K562 (cell line): ENCODE results near the gene SRGN. TPM values are rescaled to one million over a fixed set of nuclear protein-coding genes. Genes with fewer than 3 reads are reported as not detected.

ENCODE experiments used
- ATAC-seq: fragments of 200-7000 bp; cut with Tn5 transposase; 3 replicates; pipeline ENCODE4 v1.9.1; 2020; ENCODE audit warnings: moderate library complexity
- BruUV-seq: library from RNA; stranded (reverse); fragments of 400-500 nt; replicated peaks from 2 replicates; lab custom pipeline; 2021; lab: Mats Ljungman, UMichigan
- CTCF ChIA-PET: fragments of 300-600 bp; formaldehyde crosslinking; extraction: SDS; loops from one replicate; lab custom pipeline; 2021; ENCODE audit warnings: low intra/inter-chr PET ratio; lab: Yijun Ruan, JAX
- POLR2A ChIA-PET: fragments of 300-600, 350-650 bp; sonication (Branson Sonifier 250); formaldehyde crosslinking; extraction: SDS; loops from one replicate; lab custom pipeline; 2021; ENCODE audit warnings: antibody characterized with exemption, inconsistent platforms; lab: Yijun Ruan, JAX
- DNase-seq, 4 experiments: peaks; one replicate each; pipeline versions ENCODE4 v3.0.0 to v3.0.0-alpha.2; 2011 to 2018; ENCODE audit warnings: low spot score in 3 of 4, mixed read lengths in 3 of 4; ENCODE audit errors: extremely low read depth in 1 of 4
- FAIRE-seq: peaks from 2 replicates; lab custom pipeline; 2011; peaks lifted over from hg19 to GRCh38; lab: Jason Lieb, UNC
- H2AFZ ChIP-seq: 2 replicates; pipeline ENCODE4 v1.6.0; 2011; ENCODE audit warnings: low read depth, low read length, control low read depth, inconsistent platforms
- H3K27ac ChIP-seq: fragments of 200-600 bp; 3 replicates; pipeline ENCODE4 v1.8.0; 2011; ENCODE audit warnings: low read depth, mild to moderate bottlenecking, control low read depth, inconsistent platforms, low read length, moderate library complexity, mixed read lengths; ENCODE audit errors: extremely low read depth
- H3K27me3 ChIP-seq, 2 experiments: fragments of 300-600 bp in 1 of 2; 2 replicates in 1 of 2; 3 replicates in 1 of 2; pipeline versions ENCODE4 v1.6.0 to v1.8.0; 2011; ENCODE audit warnings: inconsistent platforms in 2 of 2, low read length in 2 of 2, mild to moderate bottlenecking in 1 of 2, mixed read lengths in 1 of 2, moderate library complexity in 1 of 2; ENCODE audit not compliant: control insufficient read depth in 2 of 2, insufficient read depth in 2 of 2
- H3K36me3 ChIP-seq: fragments of 300-600 bp; 3 replicates; pipeline ENCODE4 v1.8.0; 2011; ENCODE audit warnings: mild to moderate bottlenecking, low read length, inconsistent platforms; ENCODE audit not compliant: control insufficient read depth, insufficient read depth
- H3K4me1 ChIP-seq, 2 experiments: fragments of 200-600 bp in 1 of 2; replicated peaks in 1 of 2; 2 replicates in 1 of 2; 3 replicates in 1 of 2; pipeline versions ENCODE4 v1.5.1 to v1.8.0; 2011; ENCODE audit warnings: inconsistent platforms in 2 of 2, low read length in 2 of 2, mild to moderate bottlenecking in 1 of 2, mixed read lengths in 1 of 2, moderate library complexity in 1 of 2; ENCODE audit not compliant: control insufficient read depth in 2 of 2, insufficient read depth in 2 of 2
- H3K4me2 ChIP-seq: 2 replicates; pipeline ENCODE4 v1.6.1; 2011; ENCODE audit warnings: low read length, control low read depth, inconsistent platforms, mixed read lengths; ENCODE audit not compliant: insufficient read depth
- H3K4me3 ChIP-seq: fragments of 200-600 bp; sonication (generic), shearing (Covaris generic); 2 replicates; pipeline ENCODE4 v1.5.1; 2016; ENCODE audit warnings: control low read depth, inconsistent platforms
- H3K79me2 ChIP-seq: fragments of 200-600 bp; 3 replicates; pipeline ENCODE4 v1.8.0; 2011; ENCODE audit warnings: low read length, inconsistent platforms; ENCODE audit not compliant: control insufficient read depth, insufficient read depth
- H3K9ac ChIP-seq, 2 experiments: 2 replicates each; pipeline versions ENCODE4 v1.6.0 to v1.6.1; 2011; ENCODE audit warnings: low read depth in 2 of 2, low read length in 2 of 2, control low read depth in 1 of 2, inconsistent platforms in 1 of 2, mild to moderate bottlenecking in 1 of 2, mixed read lengths in 1 of 2; ENCODE audit not compliant: insufficient read depth in 1 of 2
- H3K9me1 ChIP-seq: one replicate; pipeline ENCODE4 v1.6.0; 2011; ENCODE audit warnings: inconsistent platforms, mild to moderate bottlenecking, low read length, moderate library complexity; ENCODE audit not compliant: control insufficient read depth, insufficient read depth
- H3K9me3 ChIP-seq: replicated peaks from 2 replicates; pipeline ENCODE4 v1.5.1; 2011; ENCODE audit warnings: low read depth, low read length, inconsistent platforms; ENCODE audit not compliant: control insufficient read depth, insufficient read depth
- H4K20me1 ChIP-seq: replicated peaks from 2 replicates; pipeline ENCODE4 v1.6.1; 2011; ENCODE audit warnings: low read length, inconsistent platforms, mixed read lengths; ENCODE audit not compliant: control insufficient read depth, insufficient read depth
- POLR2AphosphoS5 ChIP-seq: IDR thresholded peaks from 2 replicates; pipeline ENCODE4 v1.6.1; 2011; ENCODE audit warnings: mild to moderate bottlenecking, low read depth, low read length, moderate library complexity; ENCODE audit not compliant: control insufficient read depth, insufficient read depth
- TAF1 ChIP-seq: IDR thresholded peaks from 2 replicates; pipeline ENCODE4 v1.6.1; 2011; ENCODE audit warnings: mild to moderate bottlenecking, low read length, moderate library complexity; ENCODE audit not compliant: insufficient read depth, control insufficient read depth, severe bottlenecking; ENCODE audit errors: extremely low read depth
- ZBTB7A ChIP-seq: IDR thresholded peaks from 2 replicates; pipeline ENCODE4 v1.6.1; 2011; ENCODE audit warnings: low read depth, mild to moderate bottlenecking, low read length, moderate library complexity, borderline replicate concordance; ENCODE audit not compliant: control insufficient read depth
- ZNF146 ChIP-seq: IDR thresholded peaks from one replicate; pipeline ENCODE4 v1.6.1; 2018; ENCODE audit warnings: missing compliant biosample characterization; ENCODE audit not compliant: unreplicated experiment
- WGBS: fragments of 100-300 bp; shearing (Covaris generic); methylation state at CpG from one replicate; pipeline ENCODE4 v1.1.6; 2016; ENCODE audit warnings: low coverage, mixed read lengths; ENCODE audit not compliant: insufficient coverage; ENCODE audit errors: missing lambda C conversion rate; 5-methylcytosine and 5-hydroxymethylcytosine counted together
- in situ Hi-C: fragments of 300-500 bp; cut with MboI; formaldehyde crosslinking; loops from 4 replicates; pipeline ENCODE4 v1.15.0; 2018; ENCODE audit warnings: inconsistent platforms, mixed read lengths
- intact Hi-C: fragments of 100-400 bp; cut with micrococcal nuclease; formaldehyde crosslinking; loops from 2 replicates; pipeline ENCODE4 v1.14.2; 2022
- polyA plus RNA-seq, 8 experiments: library from polyadenylated mRNA; depleted of rRNA in 4 of 8; stranded (reverse) in 5 of 8; unstranded in 3 of 8; fragments of >200 nt; fragmentation: Nextera tagmentation in 2 of 8; fragmentation: Illumina TruSeq in 1 of 8; extraction: Ambion mirVana in 2 of 8; extraction: Trizol in 1 of 8; gene quantifications; 2 replicates each; pipeline versions ENCODE4 v1.2.1 to v1.2.3, GENCODE V29; 2011 to 2014; ENCODE audit warnings: inconsistent platforms in 1 of 8, missing spikeins in 1 of 8
- total RNA-seq, 7 experiments: library from RNA; depleted of rRNA in 6 of 7; stranded (reverse); fragments of >200 nt in 6 of 7; fragmentation: Illumina TruSeq in 2 of 7; extraction: Trizol in 2 of 7; gene quantifications; 2 replicates each; pipeline versions ENCODE4 v1.2.1 to v1.2.3, GENCODE V29; 2011 to 2021; ENCODE audit warnings: low replicate concordance in 1 of 7
- TF ChIP-seq, protein P1 (sequence below): fragments of 150-350 bp; IDR thresholded peaks from 2 replicates; pipeline ENCODE4 v1.6.1; 2014; ENCODE audit warnings: low read depth, mild to moderate bottlenecking, low read length, borderline replicate concordance
- TF ChIP-seq, protein P2 (sequence below): fragments of 450-650 bp; IDR thresholded peaks from 2 replicates; pipeline ENCODE4 v1.7.1; 2018; ENCODE audit warnings: mild to moderate bottlenecking, low read depth; ENCODE audit not compliant: partially characterized antibody
- TF ChIP-seq, protein P3 (sequence below): fragments of 200-800 bp; sonication (Bioruptor generic); IDR thresholded peaks from 2 replicates; pipeline ENCODE4 v1.6.1; 2016; ENCODE audit warnings: missing genetic modification characterization, missing compliant biosample characterization

Gene SRGN
- total and polyA plus RNA-seq, 9 of the 15 experiments (the other 6 are each of a cell fraction or from before 2014, with no cell fraction given) = 136 to 304 (median 180) TPM

DNA sequence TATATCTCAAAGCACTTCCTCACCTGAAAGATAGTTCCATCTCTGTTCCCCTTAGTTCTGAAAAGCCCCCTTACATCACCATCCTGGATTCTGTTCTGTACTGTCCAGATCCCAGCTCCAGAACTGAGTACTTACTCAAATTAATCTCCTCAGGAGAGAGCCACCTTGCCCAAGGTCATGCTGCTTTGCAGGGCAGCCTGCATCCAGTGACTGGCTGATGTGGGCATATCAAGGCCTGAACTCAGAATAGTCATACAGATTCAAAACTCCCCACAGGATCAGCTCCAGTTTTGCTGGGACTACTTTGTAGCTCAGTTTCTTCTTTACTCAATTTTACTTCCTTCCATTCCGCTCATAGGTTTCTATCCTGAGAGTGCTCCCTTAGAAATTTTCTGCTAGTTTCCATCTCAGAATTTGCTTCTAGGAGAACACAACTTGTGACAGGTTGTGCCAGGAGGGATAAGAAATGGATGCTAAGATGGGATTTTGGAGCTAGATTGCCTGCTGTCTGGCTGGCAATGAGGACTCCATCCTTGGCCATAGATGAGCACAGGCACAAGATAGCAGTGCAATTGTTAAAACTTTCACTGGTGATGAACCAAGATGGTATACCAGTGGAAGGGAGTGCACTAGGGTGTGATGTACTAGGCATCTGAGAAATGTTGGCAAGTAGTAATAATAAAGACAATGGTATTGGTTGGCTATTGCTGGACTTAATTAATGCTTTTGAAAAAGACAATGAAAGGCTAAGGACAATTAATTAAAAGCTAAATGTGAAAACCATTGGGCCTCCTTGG, 17.3 kb downstream of the SRGN start:
- Histone ChIP-seq H3K36me3 (peaks cover 40% of the 10 kb centered on the region), H3K79me2 (peaks cover 13% of the 10 kb centered on the region; the same call in 2 of the 3 replicates), H3K27me3 (no peaks in the 10 kb centered on the region), H3K9me3 (no peaks in the 10 kb centered on the region), H4K20me1 (no peaks in the 10 kb centered on the region; the same call in 1 of the 2 replicates), H3K27ac (no peak overlapping the region), H3K9ac (no peak overlapping the region), H3K4me3 (no peak overlapping the region), H3K9me1 (peaks cover 4% of the 10 kb centered on the region), H3K4me1 (peaks cover 0 to 4% of the 10 kb centered on the region in 2 experiments; a peak in 2 of 5 replicates), H3K4me2 (no peak overlapping the region), H2AFZ (no peak overlapping the region)
- 100% methylated on average over 1 of the region's 1 CpG for WGBS
- no peak for DNase-seq
- FAIRE-seq = no peak
- peak; percentile 52 for ATAC-seq
- intact Hi-C loops = no loop called here
- ChIA-PET POLR2A (interaction anchor here (0.6 to 1.6 kb wide), 5 partner anchors 10 to 126 kb away, joined by 3 to 12 read pairs (median 4); no protein-coding TSS in a partner anchor), CTCF (no interaction called here)
- in situ Hi-C loops = no loop called here
- no TSS peak for BruUV-seq
- TF ChIP-seq, protein P1, sequence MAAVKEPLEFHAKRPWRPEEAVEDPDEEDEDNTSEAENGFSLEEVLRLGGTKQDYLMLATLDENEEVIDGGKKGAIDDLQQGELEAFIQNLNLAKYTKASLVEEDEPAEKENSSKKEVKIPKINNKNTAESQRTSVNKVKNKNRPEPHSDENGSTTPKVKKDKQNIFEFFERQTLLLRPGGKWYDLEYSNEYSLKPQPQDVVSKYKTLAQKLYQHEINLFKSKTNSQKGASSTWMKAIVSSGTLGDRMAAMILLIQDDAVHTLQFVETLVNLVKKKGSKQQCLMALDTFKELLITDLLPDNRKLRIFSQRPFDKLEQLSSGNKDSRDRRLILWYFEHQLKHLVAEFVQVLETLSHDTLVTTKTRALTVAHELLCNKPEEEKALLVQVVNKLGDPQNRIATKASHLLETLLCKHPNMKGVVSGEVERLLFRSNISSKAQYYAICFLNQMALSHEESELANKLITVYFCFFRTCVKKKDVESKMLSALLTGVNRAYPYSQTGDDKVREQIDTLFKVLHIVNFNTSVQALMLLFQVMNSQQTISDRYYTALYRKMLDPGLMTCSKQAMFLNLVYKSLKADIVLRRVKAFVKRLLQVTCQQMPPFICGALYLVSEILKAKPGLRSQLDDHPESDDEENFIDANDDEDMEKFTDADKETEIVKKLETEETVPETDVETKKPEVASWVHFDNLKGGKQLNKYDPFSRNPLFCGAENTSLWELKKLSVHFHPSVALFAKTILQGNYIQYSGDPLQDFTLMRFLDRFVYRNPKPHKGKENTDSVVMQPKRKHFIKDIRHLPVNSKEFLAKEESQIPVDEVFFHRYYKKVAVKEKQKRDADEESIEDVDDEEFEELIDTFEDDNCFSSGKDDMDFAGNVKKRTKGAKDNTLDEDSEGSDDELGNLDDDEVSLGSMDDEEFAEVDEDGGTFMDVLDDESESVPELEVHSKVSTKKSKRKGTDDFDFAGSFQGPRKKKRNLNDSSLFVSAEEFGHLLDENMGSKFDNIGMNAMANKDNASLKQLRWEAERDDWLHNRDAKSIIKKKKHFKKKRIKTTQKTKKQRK = no peak
- no peak for TF ChIP-seq ZNF146
- TF ChIP-seq ZBTB7A = no peak
- TF ChIP-seq, protein P2, sequence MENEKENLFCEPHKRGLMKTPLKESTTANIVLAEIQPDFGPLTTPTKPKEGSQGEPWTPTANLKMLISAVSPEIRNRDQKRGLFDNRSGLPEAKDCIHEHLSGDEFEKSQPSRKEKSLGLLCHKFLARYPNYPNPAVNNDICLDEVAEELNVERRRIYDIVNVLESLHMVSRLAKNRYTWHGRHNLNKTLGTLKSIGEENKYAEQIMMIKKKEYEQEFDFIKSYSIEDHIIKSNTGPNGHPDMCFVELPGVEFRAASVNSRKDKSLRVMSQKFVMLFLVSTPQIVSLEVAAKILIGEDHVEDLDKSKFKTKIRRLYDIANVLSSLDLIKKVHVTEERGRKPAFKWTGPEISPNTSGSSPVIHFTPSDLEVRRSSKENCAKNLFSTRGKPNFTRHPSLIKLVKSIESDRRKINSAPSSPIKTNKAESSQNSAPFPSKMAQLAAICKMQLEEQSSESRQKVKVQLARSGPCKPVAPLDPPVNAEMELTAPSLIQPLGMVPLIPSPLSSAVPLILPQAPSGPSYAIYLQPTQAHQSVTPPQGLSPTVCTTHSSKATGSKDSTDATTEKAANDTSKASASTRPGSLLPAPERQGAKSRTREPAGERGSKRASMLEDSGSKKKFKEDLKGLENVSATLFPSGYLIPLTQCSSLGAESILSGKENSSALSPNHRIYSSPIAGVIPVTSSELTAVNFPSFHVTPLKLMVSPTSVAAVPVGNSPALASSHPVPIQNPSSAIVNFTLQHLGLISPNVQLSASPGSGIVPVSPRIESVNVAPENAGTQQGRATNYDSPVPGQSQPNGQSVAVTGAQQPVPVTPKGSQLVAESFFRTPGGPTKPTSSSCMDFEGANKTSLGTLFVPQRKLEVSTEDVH = peak; percentile 18
- TF ChIP-seq TAF1 = no peak
- 0 out of 2 replicates have a peak, but pooled peaks have one; percentile 16 for TF ChIP-seq POLR2AphosphoS5
- TF ChIP-seq, protein P3, sequence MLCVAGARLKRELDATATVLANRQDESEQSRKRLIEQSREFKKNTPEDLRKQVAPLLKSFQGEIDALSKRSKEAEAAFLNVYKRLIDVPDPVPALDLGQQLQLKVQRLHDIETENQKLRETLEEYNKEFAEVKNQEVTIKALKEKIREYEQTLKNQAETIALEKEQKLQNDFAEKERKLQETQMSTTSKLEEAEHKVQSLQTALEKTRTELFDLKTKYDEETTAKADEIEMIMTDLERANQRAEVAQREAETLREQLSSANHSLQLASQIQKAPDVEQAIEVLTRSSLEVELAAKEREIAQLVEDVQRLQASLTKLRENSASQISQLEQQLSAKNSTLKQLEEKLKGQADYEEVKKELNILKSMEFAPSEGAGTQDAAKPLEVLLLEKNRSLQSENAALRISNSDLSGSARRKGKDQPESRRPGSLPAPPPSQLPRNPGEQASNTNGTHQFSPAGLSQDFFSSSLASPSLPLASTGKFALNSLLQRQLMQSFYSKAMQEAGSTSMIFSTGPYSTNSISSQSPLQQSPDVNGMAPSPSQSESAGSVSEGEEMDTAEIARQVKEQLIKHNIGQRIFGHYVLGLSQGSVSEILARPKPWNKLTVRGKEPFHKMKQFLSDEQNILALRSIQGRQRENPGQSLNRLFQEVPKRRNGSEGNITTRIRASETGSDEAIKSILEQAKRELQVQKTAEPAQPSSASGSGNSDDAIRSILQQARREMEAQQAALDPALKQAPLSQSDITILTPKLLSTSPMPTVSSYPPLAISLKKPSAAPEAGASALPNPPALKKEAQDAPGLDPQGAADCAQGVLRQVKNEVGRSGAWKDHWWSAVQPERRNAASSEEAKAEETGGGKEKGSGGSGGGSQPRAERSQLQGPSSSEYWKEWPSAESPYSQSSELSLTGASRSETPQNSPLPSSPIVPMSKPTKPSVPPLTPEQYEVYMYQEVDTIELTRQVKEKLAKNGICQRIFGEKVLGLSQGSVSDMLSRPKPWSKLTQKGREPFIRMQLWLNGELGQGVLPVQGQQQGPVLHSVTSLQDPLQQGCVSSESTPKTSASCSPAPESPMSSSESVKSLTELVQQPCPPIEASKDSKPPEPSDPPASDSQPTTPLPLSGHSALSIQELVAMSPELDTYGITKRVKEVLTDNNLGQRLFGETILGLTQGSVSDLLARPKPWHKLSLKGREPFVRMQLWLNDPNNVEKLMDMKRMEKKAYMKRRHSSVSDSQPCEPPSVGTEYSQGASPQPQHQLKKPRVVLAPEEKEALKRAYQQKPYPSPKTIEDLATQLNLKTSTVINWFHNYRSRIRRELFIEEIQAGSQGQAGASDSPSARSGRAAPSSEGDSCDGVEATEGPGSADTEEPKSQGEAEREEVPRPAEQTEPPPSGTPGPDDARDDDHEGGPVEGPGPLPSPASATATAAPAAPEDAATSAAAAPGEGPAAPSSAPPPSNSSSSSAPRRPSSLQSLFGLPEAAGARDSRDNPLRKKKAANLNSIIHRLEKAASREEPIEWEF (CRISPR knock-in tag) = no peak
